Activated gamma-delta T cell treated with Interleukin-2 at 50 U/mL for 16 hours (primary cell): ENCODE measurements around the gene COL27A1.
"Not testable (repeated sequence)": the region's sequence is repeated elsewhere in the genome, so short reads cannot be mapped to it uniquely, and the experiment has no call there.

Experiments used
- DNase-seq: peaks from one replicate; pipeline ENCODE4 v3.0.0-alpha.2; 2020

The COL27A1 gene

DNA sequence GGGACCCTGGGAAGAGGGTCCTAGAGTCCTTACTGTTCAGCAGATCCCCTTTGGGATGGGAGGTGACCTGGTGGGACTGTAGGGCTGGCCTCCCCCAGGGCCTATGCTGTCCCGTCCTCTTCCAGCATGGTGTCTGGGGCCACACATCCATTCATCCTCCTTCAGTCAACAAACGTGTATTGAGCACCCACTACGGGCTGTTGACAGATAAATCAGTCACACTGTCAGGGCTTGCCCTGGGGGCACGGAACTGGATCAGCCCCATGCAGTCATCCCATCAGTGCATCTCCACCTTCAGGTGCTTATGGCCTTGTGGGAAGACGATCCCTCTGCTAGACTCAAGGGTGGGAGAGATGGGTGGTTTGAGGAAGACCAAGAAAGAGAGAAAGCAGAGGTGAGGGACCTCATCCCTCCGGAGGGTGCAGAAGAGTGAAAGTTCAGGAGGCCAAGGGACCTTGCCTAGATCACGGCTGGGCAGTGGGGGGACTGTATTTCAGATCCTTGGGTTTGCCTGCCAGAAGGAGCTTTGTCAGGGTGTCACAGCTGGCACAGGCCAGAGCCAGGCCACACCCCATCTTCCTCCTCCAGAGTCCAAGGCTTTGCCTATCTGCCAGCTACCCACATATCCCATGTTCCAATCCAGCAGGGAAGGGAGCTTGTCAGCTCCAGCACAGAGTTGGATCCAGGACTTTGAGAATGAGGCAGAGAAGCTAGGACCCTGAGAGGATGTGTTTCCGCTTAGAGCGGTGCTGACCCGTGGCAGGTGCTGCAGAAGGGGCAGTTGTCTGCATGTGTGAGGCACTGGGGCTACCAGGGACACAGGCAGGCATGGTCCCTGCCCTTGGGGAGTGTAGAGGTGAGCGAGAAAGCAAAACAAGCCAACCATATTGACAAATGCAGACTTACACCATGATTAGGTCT, 30.5 kb downstream of the COL27A1 start:
- no peak for DNase-seq

DNA sequence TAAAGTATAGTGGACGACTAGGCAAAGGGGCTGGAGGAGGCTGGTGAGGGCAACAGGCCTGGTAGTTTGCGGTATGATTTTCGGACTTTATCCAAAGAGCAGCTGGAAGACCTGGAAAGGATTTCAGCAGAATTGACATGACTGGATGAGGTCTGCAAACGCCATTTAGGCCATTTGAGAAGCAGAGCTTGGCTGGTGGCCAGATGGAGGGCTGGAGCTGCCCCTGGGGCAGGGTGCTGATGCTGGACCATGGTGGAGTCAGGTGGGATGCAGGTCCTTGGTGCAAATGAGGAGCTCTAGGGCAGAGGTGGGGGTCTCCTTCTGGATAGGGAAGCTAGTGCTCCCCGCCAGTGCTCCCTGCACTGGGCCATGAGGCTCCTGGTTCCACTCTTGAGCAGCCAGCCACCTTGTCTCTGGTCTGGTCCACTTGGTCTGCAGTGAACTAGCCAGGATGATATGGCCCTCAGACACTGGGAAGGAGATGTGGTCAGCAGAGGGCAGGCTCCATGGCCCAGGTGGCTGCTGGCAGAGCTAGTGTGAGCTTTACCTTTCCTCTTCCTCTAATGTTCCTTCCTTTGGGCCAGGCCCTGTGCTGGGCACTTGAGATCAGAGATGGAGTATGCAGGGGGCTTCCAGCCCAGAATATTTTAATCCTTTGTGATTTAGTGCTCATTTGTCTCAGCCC, 31.4 kb downstream of the COL27A1 start:
- no peak for DNase-seq

GRCh38 chr9:114187827-114188226, 32.5 kb downstream of the COL27A1 start:
- DNase-seq = no peak

DNA sequence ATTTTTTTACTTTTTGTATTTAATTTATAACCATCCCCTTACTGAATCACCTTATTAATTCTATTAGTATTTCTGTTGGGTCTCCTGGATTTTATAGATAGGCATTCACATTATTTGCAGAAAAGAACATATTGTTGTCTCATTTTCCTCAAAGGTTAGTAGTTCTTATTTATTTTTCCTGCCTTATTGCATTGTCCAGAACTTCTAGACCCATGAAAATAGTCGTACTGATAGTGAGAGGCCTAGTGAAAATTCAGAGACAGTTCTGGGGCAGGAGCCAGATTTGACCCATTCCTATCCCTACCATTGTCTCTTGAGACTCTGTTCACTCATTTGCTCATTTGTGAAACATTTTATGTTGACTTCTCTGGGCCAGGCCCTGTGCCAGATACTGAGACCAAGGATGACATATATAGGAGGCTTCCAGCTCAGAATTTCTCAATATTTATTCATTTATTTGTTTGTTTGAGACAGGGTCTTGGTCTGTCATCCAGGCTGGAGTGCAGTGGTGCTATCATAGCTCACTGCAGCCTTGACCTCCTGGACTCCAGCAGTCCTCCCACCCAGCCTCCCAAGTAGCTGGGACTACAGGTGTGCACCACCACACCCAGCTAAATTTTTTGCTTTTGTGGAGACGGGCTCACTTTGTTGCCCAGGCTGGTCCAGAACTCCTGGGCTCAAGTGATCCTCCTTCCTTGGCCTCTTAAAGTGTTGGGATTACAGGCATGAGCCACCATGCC, 34.7 kb downstream of the COL27A1 start:
- DNase-seq = no peak

GRCh38 chr9:114190563-114190905, 35.2 kb downstream of the COL27A1 start:
- DNase-seq = no peak

DNA sequence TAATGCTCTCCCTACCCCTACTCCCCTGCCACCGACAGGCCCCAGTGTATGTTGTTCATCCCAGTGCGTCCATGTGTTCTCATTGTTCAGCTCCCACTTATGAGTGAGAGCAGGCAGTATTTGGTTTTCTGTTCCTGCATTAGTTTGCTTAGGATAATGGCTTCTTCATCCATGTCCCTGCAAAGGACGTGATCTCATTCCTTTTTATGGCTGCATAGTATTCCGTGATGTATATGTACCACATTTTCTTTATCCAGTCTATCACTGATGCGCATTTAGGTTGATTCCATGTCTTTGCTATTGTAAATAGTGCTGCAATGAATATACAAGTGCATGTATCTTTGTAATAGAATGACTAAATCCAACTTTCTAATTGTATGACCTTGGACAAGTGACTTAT, 36.1 kb downstream of the COL27A1 start:
- not testable (repeated sequence) for DNase-seq

GRCh38 chr9:114192539-114192938, 37.2 kb downstream of the COL27A1 start:
- no peak for DNase-seq

DNA sequence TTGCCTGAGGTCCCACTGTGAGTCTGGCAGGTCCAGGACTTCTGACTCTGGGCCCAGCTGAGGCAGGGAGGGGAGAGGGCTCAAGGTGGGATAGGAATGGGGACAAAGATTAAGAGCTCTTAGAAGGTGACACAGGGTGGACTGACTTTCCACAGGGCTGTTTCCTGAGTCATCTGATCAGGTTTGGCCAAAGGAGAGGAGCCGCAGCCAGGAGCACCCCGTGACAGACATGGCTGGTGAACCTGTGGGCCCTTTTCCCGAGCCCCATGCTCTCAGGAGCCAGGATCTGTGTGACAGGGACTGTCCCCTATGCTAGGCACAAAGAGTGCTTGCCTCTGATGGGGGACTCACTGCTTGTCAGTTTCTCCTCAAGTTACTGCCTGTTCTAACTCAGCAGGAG, 37.8 kb downstream of the COL27A1 start:
- no peak for DNase-seq

DNA sequence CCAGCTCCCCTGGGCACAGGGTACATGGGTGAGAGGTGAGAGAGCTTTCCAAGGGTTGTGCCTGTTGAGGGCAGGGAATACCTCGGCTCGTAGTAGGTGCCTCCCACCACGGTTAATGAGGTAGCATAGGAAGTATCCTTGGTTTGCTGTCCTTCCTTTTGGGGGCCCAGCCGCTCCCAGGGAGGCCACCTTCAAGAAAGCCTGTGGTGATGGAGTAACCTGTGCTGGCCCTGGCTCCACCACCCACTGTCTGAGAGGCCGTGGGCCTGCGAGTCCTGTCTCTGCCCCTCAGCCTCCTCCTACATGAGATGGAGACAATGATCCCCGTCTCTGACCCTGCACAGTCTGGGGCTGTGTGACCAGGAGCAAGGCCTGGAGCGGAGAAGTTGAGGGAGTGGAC, 40.8 kb downstream of the COL27A1 start:
- DNase-seq = no peak

DNA sequence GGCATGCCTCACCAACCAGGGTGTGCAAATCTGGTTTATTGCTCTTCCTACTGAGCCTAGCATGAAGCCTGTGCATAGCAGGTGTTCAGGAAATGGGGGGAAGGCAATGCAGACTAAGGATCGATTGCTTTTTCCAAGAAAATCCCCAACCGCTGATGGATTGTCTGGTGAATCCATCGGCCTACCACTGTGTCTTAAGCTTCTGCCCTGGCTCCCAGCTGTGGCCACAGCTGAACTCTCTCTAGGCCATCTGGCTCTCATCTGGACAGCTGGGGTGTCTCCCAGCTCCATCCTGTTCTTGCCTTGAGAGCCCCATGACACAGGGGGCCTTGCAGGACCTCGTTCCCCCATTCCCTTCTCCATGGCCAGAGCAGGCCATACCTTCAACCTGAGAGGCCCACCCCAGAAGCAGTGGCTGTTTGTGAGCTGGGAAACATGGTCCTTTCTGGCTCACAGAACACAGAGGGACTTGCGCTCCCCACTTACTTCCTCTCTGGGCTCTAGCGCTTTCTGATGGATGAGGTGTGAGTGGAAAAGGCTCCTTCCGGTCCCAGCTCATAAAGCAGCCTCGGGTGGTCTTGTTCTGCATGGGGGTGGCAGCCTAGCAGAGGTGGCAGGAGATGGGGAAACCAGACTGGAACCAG, 41.8 kb downstream of the COL27A1 start:
- DNase-seq = no peak

- no peak for DNase-seq
These were observed 43.1 kb downstream of the COL27A1 start for GRCh38 chr9:114198249-114199040.

- no peak for DNase-seq
These were observed 45.5 kb downstream of the COL27A1 start for GRCh38 chr9:114200721-114201300.

GRCh38 chr9:114202396-114202795, 47.1 kb downstream of the COL27A1 start:
- no peak for DNase-seq

- no peak for DNase-seq
These were observed 47.5 kb downstream of the COL27A1 start for GRCh38 chr9:114202849-114203248.

DNA sequence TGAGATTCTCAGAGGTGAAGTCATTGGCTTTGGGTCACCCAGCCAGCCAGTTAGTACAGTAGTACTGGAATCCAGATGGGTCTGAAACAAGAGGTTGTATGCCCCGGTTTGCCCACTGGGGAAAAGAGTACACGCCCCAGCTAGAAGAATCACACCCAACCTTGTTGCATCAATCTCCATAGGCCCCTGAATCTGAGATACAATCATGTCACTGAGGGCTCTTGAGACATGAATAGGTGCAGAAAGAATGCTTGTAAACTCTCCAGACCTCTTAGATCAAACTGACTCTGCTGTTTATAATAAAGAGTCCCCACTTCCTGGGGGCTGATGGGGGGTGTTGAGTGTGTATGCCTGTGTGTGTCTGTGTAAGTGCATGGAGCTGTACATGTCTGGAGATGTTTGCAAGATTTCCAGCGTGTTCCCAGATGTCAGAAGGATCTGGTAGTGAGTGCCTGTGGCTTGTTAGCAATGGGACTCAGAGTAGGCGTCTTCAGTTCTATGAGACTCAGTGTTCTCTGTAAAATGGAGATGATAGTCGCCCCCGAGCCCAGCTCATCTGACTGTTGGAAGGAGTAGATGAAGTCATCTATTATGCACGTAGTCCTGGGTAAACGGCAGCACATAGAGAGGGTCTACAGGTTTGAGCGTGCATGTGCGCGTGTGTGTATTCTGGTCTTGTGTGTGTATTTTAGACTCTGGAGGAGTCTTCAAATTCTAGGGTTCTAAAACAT, 48.2 kb downstream of the COL27A1 start:
- no peak for DNase-seq

DNA sequence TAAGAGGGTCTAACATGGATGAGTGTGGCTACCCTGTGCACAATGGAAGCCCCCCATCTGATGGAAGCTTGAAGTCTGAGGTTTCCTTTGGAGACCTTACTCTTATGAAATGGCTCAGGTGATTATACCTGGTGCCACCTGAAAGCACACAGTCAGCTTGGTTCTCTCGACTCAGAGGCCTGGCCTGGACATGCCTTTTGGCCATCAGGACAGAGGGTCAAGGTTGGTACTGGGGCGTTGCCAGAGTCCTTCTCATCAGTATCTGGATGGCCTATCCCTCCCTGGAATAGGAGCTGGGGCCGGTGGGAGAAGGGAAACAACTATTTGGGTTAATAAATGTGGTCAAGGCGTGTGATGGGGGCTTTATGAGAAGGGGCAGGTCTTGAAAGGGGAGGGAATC, 48.9 kb downstream of the COL27A1 start:
- no peak for DNase-seq

GRCh38 chr9:114205171-114206015, 50.1 kb downstream of the COL27A1 start:
- no peak for DNase-seq

- no peak for DNase-seq
These were observed 51.0 kb downstream of the COL27A1 start for GRCh38 chr9:114206221-114206789.

- no peak for DNase-seq
These were observed 51.9 kb downstream of the COL27A1 start for GRCh38 chr9:114207034-114207810.
